ENCODE measurements around the gene ITPR2.

DNA sequence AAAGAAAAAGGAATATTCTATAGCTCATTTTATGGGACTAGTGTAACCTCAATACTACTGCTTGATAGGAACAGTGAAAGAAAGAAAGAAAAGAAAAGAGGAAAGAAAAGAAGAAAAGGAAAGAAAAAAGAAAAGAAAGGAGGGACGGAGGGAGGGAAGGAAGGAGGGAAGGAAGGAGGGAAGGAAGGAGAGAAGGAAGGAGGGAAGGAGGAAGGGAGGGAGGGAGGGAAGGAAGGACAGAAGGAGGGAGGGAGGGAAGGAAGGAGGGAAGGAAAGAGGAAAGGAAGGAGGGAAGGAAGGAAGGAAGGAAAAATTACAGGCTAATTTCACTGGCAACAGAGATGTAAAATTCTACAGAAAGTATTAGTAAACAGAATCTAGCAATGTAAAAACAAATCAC is 215.5 kb downstream of the ITPR2 start:
- TF ChIP-seq EZH2 (IDR thresholded peaks at IDR 0.05; ENCODE audit: insufficient read depth, poor library complexity, severe bottlenecking), result no peak
- TF ChIP-seq EZH2phosphoT487 (IDR thresholded peaks at IDR 0.05; ENCODE audit: insufficient read depth, low read depth), result no peak
